ENCODE data around the gene CEP128.

CEP128 gene

DNA sequence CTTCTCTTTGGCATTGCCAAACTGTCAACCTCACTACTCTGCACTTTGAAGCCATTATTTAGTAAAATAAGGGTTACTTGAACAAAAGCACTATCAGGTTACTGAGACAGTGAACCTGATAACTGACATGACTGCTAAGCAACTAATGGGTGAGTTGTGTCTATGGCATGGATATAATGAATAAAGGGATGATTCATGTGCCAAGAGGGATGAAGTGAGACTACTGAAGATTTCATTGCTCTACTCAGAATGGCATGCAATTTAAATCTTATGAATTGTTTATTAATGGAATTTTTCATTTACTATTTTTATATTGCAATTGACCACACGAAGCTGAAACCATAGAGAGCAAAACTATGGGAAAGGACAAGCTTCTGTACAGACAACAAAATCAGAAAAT lies 74.4 kb downstream of the CEP128 start:
- H3K4me3 ChIP-seq (ENCODE audit: low read depth in 1 of 2, low read length in 2 of 2), result no peak overlapping the region
- no peak overlapping the region for H2AFZ ChIP-seq (ENCODE audit: low read depth, low read length)
- no peak for ATAC-seq (ENCODE audit: insufficient read depth, low read depth)
- peaks cover 22% of the 10 kb centered on the region for H3K79me2 ChIP-seq (ENCODE audit: insufficient read depth, low read length)
- H3K27ac ChIP-seq (ENCODE audit: low read length), result no peak overlapping the region
- no peak for DNase-seq
- H3K4me2 ChIP-seq (ENCODE audit: insufficient read depth, low read length), result no peak overlapping the region
- H3K9ac ChIP-seq (ENCODE audit: low read depth, low read length), result no peak overlapping the region
- no peaks in the 10 kb centered on the region for H4K20me1 ChIP-seq (ENCODE audit: insufficient read depth, low read length)
- peaks cover 39% of the 10 kb centered on the region for H3K36me3 ChIP-seq (ENCODE audit: insufficient read depth, low read length)
- no peak for TF ChIP-seq EZH2 (IDR thresholded peaks at IDR 0.05; ENCODE audit: borderline replicate concordance, low read depth, low read length, severe bottlenecking)
- TF ChIP-seq, protein P1, sequence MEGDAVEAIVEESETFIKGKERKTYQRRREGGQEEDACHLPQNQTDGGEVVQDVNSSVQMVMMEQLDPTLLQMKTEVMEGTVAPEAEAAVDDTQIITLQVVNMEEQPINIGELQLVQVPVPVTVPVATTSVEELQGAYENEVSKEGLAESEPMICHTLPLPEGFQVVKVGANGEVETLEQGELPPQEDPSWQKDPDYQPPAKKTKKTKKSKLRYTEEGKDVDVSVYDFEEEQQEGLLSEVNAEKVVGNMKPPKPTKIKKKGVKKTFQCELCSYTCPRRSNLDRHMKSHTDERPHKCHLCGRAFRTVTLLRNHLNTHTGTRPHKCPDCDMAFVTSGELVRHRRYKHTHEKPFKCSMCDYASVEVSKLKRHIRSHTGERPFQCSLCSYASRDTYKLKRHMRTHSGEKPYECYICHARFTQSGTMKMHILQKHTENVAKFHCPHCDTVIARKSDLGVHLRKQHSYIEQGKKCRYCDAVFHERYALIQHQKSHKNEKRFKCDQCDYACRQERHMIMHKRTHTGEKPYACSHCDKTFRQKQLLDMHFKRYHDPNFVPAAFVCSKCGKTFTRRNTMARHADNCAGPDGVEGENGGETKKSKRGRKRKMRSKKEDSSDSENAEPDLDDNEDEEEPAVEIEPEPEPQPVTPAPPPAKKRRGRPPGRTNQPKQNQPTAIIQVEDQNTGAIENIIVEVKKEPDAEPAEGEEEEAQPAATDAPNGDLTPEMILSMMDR (IDR thresholded peaks at IDR 0.05; ENCODE audit: borderline replicate concordance, extremely low read depth, low read length, poor library complexity, severe bottlenecking), result no peak
- H3K9me3 ChIP-seq (ENCODE audit: insufficient read depth, low read length, severe bottlenecking), result peaks cover 19% of the 10 kb centered on the region
- H3K4me1 ChIP-seq (ENCODE audit: insufficient read depth, low read length), result no peaks in the 10 kb centered on the region
- H3K27me3 ChIP-seq (ENCODE audit: insufficient read depth, low read length, poor library complexity), result no peaks in the 10 kb centered on the region

DNA sequence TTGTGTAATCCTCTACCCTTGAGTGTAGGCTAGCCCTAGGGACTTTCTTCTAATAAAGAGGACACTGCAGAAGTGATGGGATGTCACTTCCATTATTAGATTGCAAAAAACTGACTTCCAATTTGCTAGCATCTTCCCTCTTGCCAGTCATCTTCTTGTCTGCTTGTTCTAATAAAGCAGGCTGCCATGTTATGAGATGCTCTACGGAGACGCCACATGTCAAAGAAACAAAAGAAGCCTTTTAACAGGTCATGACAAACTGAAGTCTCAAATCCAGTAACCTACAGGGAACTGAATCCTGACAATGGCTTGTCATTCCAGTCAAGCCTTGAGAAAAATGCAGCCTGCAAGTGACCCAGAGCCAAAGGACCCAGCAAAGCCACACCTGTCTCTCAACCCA lies 76.0 kb downstream of the CEP128 start:
- Histone ChIP-seq H3K4me2 (ENCODE audit: insufficient read depth, low read length) (no peak overlapping the region), H3K79me2 (ENCODE audit: insufficient read depth, low read length) (peaks cover 22% of the 10 kb centered on the region), H2AFZ (ENCODE audit: low read depth, low read length) (no peak overlapping the region), H3K27ac (ENCODE audit: low read length) (no peak overlapping the region), H3K27me3 (ENCODE audit: insufficient read depth, low read length, poor library complexity) (no peaks in the 10 kb centered on the region), H3K9ac (ENCODE audit: low read depth, low read length) (no peak overlapping the region), H3K4me3 (ENCODE audit: low read depth in 1 of 2, low read length in 2 of 2) (no peak overlapping the region), H3K4me1 (ENCODE audit: insufficient read depth, low read length) (no peaks in the 10 kb centered on the region), H3K9me3 (ENCODE audit: insufficient read depth, low read length, severe bottlenecking) (peaks cover 15% of the 10 kb centered on the region), H3K36me3 (ENCODE audit: insufficient read depth, low read length) (peaks cover 39% of the 10 kb centered on the region), H4K20me1 (ENCODE audit: insufficient read depth, low read length) (no peaks in the 10 kb centered on the region)
- DNase-seq, result no peak
- no peak for ATAC-seq (ENCODE audit: insufficient read depth, low read depth)
- TF ChIP-seq EZH2 (IDR thresholded peaks at IDR 0.05; ENCODE audit: borderline replicate concordance, low read depth, low read length, severe bottlenecking), result no peak
- TF ChIP-seq, protein P1 (IDR thresholded peaks at IDR 0.05; ENCODE audit: borderline replicate concordance, extremely low read depth, low read length, poor library complexity, severe bottlenecking), result no peak

DNA sequence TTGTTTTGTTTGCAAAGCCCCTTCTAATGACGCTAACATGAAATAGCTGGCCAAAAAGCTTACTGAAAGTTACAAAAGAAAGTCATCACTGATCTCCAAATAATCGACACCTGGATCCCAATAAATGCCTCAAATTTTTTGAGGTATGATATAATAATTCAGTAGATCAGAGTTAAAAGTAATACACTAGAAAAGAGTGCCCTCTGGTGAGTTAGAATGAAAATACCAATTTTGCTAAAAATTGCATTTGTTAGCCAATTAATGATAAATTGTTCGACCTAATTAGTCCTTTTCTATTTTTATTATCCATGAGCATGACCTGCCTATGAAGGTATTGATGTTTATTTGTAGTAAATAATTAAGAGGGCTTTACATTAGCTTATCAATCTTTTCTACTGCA lies 78.6 kb downstream of the CEP128 start:
- no peak overlapping the region for H3K4me3 ChIP-seq (ENCODE audit: low read depth in 1 of 2, low read length in 2 of 2)
- H3K9ac ChIP-seq (ENCODE audit: low read depth, low read length), result no peak overlapping the region
- no peak overlapping the region for H3K27ac ChIP-seq (ENCODE audit: low read length)
- H3K4me2 ChIP-seq (ENCODE audit: insufficient read depth, low read length), result no peak overlapping the region
- no peaks in the 10 kb centered on the region for H4K20me1 ChIP-seq (ENCODE audit: insufficient read depth, low read length)
- no peaks in the 10 kb centered on the region for H3K27me3 ChIP-seq (ENCODE audit: insufficient read depth, low read length, poor library complexity)
- no peak overlapping the region for H2AFZ ChIP-seq (ENCODE audit: low read depth, low read length)
- H3K79me2 ChIP-seq (ENCODE audit: insufficient read depth, low read length), result peaks cover 22% of the 10 kb centered on the region
- H3K9me3 ChIP-seq (ENCODE audit: insufficient read depth, low read length, severe bottlenecking), result peaks cover 4% of the 10 kb centered on the region
- DNase-seq (no peak), ATAC-seq (ENCODE audit: insufficient read depth, low read depth) (no peak)
- H3K36me3 ChIP-seq (ENCODE audit: insufficient read depth, low read length), result peaks cover 37% of the 10 kb centered on the region
- TF ChIP-seq, protein P1 (IDR thresholded peaks at IDR 0.05; ENCODE audit: borderline replicate concordance, extremely low read depth, low read length, poor library complexity, severe bottlenecking), result peak; percentile 44
- TF ChIP-seq EZH2 (IDR thresholded peaks at IDR 0.05; ENCODE audit: borderline replicate concordance, low read depth, low read length, severe bottlenecking), result no peak
- no peaks in the 10 kb centered on the region for H3K4me1 ChIP-seq (ENCODE audit: insufficient read depth, low read length)

DNA sequence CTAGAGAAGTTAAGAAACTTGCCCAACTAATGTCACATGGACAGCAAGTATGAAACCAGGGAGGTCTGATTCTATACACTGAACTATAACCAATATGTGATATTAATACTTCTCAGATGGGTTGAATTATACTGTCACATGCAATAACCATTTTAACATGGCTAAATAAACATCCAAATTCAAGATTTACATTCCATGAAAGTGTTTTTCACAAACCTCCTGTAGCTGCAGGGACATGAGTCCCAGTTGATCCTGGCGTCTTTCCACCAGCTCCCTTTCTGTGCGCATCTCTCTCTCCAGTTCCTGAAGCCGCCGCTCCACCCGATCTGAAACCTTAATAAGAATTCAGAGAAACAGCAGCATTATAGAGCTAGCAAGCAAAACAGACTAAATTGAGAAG lies 79.0 kb downstream of the CEP128 start:
- H2AFZ ChIP-seq (ENCODE audit: low read depth, low read length), result no peak overlapping the region
- peaks cover 20% of the 10 kb centered on the region for H3K79me2 ChIP-seq (ENCODE audit: insufficient read depth, low read length)

More for the DNA sequence above, 79.0 kb downstream of the CEP128 start:
- H3K4me2 ChIP-seq (ENCODE audit: insufficient read depth, low read length), result no peak overlapping the region
- ATAC-seq (ENCODE audit: insufficient read depth, low read depth) (no peak), DNase-seq (no peak)
- TF ChIP-seq, protein P1 (IDR thresholded peaks at IDR 0.05; ENCODE audit: borderline replicate concordance, extremely low read depth, low read length, poor library complexity, severe bottlenecking), result no peak
- TF ChIP-seq EZH2 (IDR thresholded peaks at IDR 0.05; ENCODE audit: borderline replicate concordance, low read depth, low read length, severe bottlenecking), result no peak
- no peaks in the 10 kb centered on the region for H3K9me3 ChIP-seq (ENCODE audit: insufficient read depth, low read length, severe bottlenecking)
- H3K36me3 ChIP-seq (ENCODE audit: insufficient read depth, low read length), result peaks cover 37% of the 10 kb centered on the region
- H4K20me1 ChIP-seq (ENCODE audit: insufficient read depth, low read length), result no peaks in the 10 kb centered on the region
- H3K27ac ChIP-seq (ENCODE audit: low read length), result no peak overlapping the region
- H3K9ac ChIP-seq (ENCODE audit: low read depth, low read length), result no peak overlapping the region
- H3K27me3 ChIP-seq (ENCODE audit: insufficient read depth, low read length, poor library complexity), result no peaks in the 10 kb centered on the region
- H3K4me1 ChIP-seq (ENCODE audit: insufficient read depth, low read length), result no peaks in the 10 kb centered on the region
- no peak overlapping the region for H3K4me3 ChIP-seq (ENCODE audit: low read depth in 1 of 2, low read length in 2 of 2)

All from DND-41 (cell line).